Caco-2 (cell line): ENCODE data around the gene XG. TPM values are rescaled to one million over a fixed set of nuclear protein-coding genes. Genes with fewer than 3 reads are reported as not detected.

Experiments
- BruUV-seq: library from RNA; stranded (reverse); fragments of 400-500 nt; replicated peaks from 2 replicates; lab custom pipeline; 2021; lab: Mats Ljungman, UMichigan
- CTCF ChIA-PET: fragments of 300-600 bp; sonication (Branson Sonifier 250); formaldehyde crosslinking; loops from one replicate; lab custom pipeline; 2022; ENCODE audit warnings: antibody characterized with exemption; lab: Charles Lee
- POLR2A ChIA-PET: fragments of 300-600 bp; sonication (Branson Sonifier 250); formaldehyde crosslinking; loops from one replicate; lab custom pipeline; 2022; ENCODE audit warnings: antibody characterized with exemption; lab: Charles Lee
- DNase-seq, 2 experiments: peaks; one replicate each; pipeline versions ENCODE4 v3.0.0 to v3.0.0-alpha.2; 2020 to 2022
- H3K27me3 ChIP-seq: replicated peaks from 2 replicates; pipeline ENCODE4 v1.6.0; 2011; ENCODE audit warnings: low read length; ENCODE audit not compliant: control insufficient read depth, insufficient read depth
- H3K36me3 ChIP-seq: 2 replicates; pipeline ENCODE4 v1.5.1; 2011; ENCODE audit warnings: low read length; ENCODE audit not compliant: control insufficient read depth, insufficient read depth
- H3K4me1 ChIP-seq: fragments of 250-450 bp; sonication (Bioruptor Pico); 2 replicates; pipeline ENCODE4 v1.5.1; 2020; ENCODE audit warnings: mild to moderate bottlenecking
- H3K4me3 ChIP-seq: 2 replicates; pipeline ENCODE4 v1.5.1; 2011; ENCODE audit warnings: low read depth, mild to moderate bottlenecking, control low read depth, low read length
- H3K9me3 ChIP-seq: fragments of 250-450 bp; sonication (Bioruptor Pico); 2 replicates; pipeline ENCODE4 v1.5.1; 2020; ENCODE audit warnings: mild to moderate bottlenecking, moderate library complexity
- H3K27ac Mint-ChIP-seq: one replicate; pipeline ENCODE4 v1.8.0; 2022; ENCODE audit warnings: mixed read lengths; ENCODE audit not compliant: unreplicated experiment
- H3K27me3 Mint-ChIP-seq: one replicate; pipeline ENCODE4 v1.8.0; 2022; ENCODE audit warnings: mixed read lengths; ENCODE audit not compliant: insufficient read depth, unreplicated experiment
- H3K36me3 Mint-ChIP-seq: one replicate; pipeline ENCODE4 v1.8.0; 2022; ENCODE audit warnings: mild to moderate bottlenecking, mixed read lengths; ENCODE audit not compliant: insufficient read depth, unreplicated experiment
- H3K4me1 Mint-ChIP-seq: one replicate; pipeline ENCODE4 v1.8.0; 2022; ENCODE audit warnings: low read depth, mixed read lengths; ENCODE audit not compliant: unreplicated experiment
- H3K4me3 Mint-ChIP-seq: one replicate; pipeline ENCODE4 v1.8.0; 2022; ENCODE audit warnings: mild to moderate bottlenecking, moderate library complexity, mixed read lengths; ENCODE audit not compliant: unreplicated experiment
- H3K9me3 Mint-ChIP-seq: one replicate; pipeline ENCODE4 v1.8.0; 2022; ENCODE audit warnings: mixed read lengths; ENCODE audit not compliant: unreplicated experiment
- intact Hi-C: fragments of 100-400 bp; cut with micrococcal nuclease; formaldehyde crosslinking; loops from one replicate; pipeline ENCODE4 v1.10.0; 2022; ENCODE audit not compliant: unreplicated experiment
- total RNA-seq: library from RNA; stranded (reverse); gene quantifications from 2 replicates; pipeline ENCODE4 v1.2.3, GENCODE V29; 2022
- TF ChIP-seq, protein P1 (sequence below), 2 experiments: fragments of 200-600 bp in 1 of 2; IDR thresholded peaks; 1 replicate in 1 of 2; 2 replicates in 1 of 2; pipeline versions ENCODE4 v1.5.1 to v1.8.0; 2011 to 2022; ENCODE audit warnings: antibody characterized with exemption in 1 of 2, control low read depth in 1 of 2, inconsistent platforms in 1 of 2, low read depth in 1 of 2, low read length in 1 of 2, mild to moderate bottlenecking in 1 of 2, moderate library complexity in 1 of 2; ENCODE audit not compliant: insufficient read depth in 1 of 2, severe bottlenecking in 1 of 2, unreplicated experiment in 1 of 2

XG gene
- total RNA-seq, 1 experiment from 2014 or later: 1.2 TPM

DNA sequence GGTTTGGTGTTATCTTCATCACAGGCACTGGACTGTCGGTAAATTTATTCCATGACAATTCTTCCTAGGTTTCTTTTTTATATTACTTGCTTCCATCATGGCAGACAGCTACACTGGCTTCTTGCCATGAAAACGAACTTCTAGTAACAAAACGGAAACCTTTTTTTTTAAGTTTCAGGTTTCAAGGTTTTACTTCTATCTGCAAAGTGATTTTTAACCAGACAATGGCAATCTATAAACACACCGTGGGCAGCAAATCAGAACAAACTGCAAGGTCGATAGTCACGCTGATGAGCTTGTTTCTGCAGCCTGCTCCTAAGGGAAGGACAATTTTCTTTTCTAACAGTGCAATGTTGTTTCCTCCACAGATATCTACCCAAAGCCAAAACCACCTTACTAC, 29.9 kb downstream of the XG start:
- no peaks in the 10 kb centered on the region for H3K9me3 Mint-ChIP-seq
- no peaks in the 10 kb centered on the region for H3K9me3 ChIP-seq
- ChIA-PET POLR2A (no interaction called here), CTCF (no interaction called here)
- H3K4me3 ChIP-seq: no peak overlapping the region
- H3K36me3 ChIP-seq: no peaks in the 10 kb centered on the region
- peaks cover 43% of the 10 kb centered on the region for H3K4me1 Mint-ChIP-seq
- TF ChIP-seq, protein P1, sequence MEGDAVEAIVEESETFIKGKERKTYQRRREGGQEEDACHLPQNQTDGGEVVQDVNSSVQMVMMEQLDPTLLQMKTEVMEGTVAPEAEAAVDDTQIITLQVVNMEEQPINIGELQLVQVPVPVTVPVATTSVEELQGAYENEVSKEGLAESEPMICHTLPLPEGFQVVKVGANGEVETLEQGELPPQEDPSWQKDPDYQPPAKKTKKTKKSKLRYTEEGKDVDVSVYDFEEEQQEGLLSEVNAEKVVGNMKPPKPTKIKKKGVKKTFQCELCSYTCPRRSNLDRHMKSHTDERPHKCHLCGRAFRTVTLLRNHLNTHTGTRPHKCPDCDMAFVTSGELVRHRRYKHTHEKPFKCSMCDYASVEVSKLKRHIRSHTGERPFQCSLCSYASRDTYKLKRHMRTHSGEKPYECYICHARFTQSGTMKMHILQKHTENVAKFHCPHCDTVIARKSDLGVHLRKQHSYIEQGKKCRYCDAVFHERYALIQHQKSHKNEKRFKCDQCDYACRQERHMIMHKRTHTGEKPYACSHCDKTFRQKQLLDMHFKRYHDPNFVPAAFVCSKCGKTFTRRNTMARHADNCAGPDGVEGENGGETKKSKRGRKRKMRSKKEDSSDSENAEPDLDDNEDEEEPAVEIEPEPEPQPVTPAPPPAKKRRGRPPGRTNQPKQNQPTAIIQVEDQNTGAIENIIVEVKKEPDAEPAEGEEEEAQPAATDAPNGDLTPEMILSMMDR (IDR thresholded peaks at IDR 0.05; ENCODE audit: insufficient read depth in 1 of 2, low read depth in 1 of 2, low read length in 1 of 2, severe bottlenecking in 1 of 2, unreplicated experiment in 1 of 2): no peak
- no peaks in the 10 kb centered on the region for H3K27me3 ChIP-seq
- no peaks in the 10 kb centered on the region for H3K27me3 Mint-ChIP-seq
- DNase-seq: no peak
- intact Hi-C loops: loop anchor here (1.0 kb wide), 1 partner anchor 13 kb away; no protein-coding TSS in a partner anchor
- peak overlapping the region; percentile 58 for H3K4me3 Mint-ChIP-seq
- H3K27ac Mint-ChIP-seq: peak overlapping the region; percentile 94
- BruUV-seq: TSS peak; percentile 81
- peaks cover 6% of the 10 kb centered on the region for H3K36me3 Mint-ChIP-seq
- H3K4me1 ChIP-seq: peaks cover 22% of the 10 kb centered on the region

DNA sequence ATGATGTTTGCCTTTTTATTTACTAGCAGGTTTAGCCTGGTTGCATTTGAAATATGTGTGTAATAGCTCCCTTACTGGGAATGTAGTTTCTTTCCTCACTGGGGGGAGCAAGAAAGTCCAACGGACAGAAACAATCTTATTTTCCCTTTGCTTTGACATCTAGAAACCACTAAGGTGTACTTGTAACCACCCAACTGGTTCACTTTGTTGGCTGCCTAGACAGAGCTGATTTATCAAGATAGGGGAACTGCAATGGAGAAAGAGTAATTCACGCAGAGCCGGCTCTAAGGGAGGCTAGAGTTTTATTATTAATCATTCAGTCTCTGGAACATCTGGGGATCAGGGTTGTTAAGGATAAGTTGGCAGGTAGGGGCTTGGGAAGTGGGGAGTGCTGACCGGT, 30.3 kb downstream of the XG start:
- Mint-ChIP-seq H3K4me3 (peak overlapping the region; percentile 58), H3K4me1 (peaks cover 42% of the 10 kb centered on the region), H3K27ac (peak overlapping the region; percentile 94), H3K9me3 (no peaks in the 10 kb centered on the region), H3K36me3 (peaks cover 2% of the 10 kb centered on the region), H3K27me3 (no peaks in the 10 kb centered on the region)
- H3K27me3 ChIP-seq: no peaks in the 10 kb centered on the region
- H3K4me3 ChIP-seq: no peak overlapping the region
- no TSS peak for BruUV-seq
- H3K36me3 ChIP-seq: no peaks in the 10 kb centered on the region
- POLR2A ChIA-PET: no interaction called here
- no peaks in the 10 kb centered on the region for H3K9me3 ChIP-seq
- peaks cover 20% of the 10 kb centered on the region for H3K4me1 ChIP-seq
- intact Hi-C loops: no loop called here
- CTCF ChIA-PET: no interaction called here
- no peak for DNase-seq
- TF ChIP-seq, protein P1 (IDR thresholded peaks at IDR 0.05; ENCODE audit: insufficient read depth in 1 of 2, low read depth in 1 of 2, low read length in 1 of 2, severe bottlenecking in 1 of 2, unreplicated experiment in 1 of 2): no peak

- H3K27ac Mint-ChIP-seq: peak overlapping the region; percentile 94
- CTCF ChIA-PET: no interaction called here
Observed at GRCh38 chrX:2782778-2783177, 30.9 kb downstream of the XG start.

More at GRCh38 chrX:2782778-2783177, 30.9 kb downstream of the XG start:
- POLR2A ChIA-PET: no interaction called here
- no peaks in the 10 kb centered on the region for H3K9me3 ChIP-seq
- peaks cover 20% of the 10 kb centered on the region for H3K4me1 ChIP-seq
- no peak for DNase-seq
- TF ChIP-seq, protein P1 (IDR thresholded peaks at IDR 0.05; ENCODE audit: insufficient read depth in 1 of 2, low read depth in 1 of 2, low read length in 1 of 2, severe bottlenecking in 1 of 2, unreplicated experiment in 1 of 2): no peak
- Mint-ChIP-seq H3K27me3 (no peaks in the 10 kb centered on the region), H3K4me3 (peak overlapping the region; percentile 58), H3K4me1 (peaks cover 38% of the 10 kb centered on the region), H3K9me3 (no peaks in the 10 kb centered on the region), H3K36me3 (no peaks in the 10 kb centered on the region)
- H3K4me3 ChIP-seq: no peak overlapping the region
- no TSS peak for BruUV-seq
- no peaks in the 10 kb centered on the region for H3K27me3 ChIP-seq
- H3K36me3 ChIP-seq: no peaks in the 10 kb centered on the region
- intact Hi-C loops: no loop called here
